H9 (cell line): ENCODE measurements around the gene EPHB6. TPM values are rescaled to one million over a fixed set of nuclear protein-coding genes. Genes with fewer than 3 reads are reported as not detected.

ENCODE experiments used
- DNase-seq: peaks from one replicate; pipeline ENCODE4 v3.0.0-alpha.2; 2017
- H2AFZ ChIP-seq: one replicate; pipeline ENCODE4 v1.6.1; 2013; ENCODE audit warnings: mild to moderate bottlenecking, low read length, control low read depth, moderate library complexity
- H2AK5ac ChIP-seq: 2 replicates; pipeline ENCODE4 v1.6.1; 2013; ENCODE audit warnings: low read length, control low read depth, mixed read lengths; ENCODE audit not compliant: insufficient read length
- H2BK120ac ChIP-seq: one replicate; pipeline ENCODE4 v1.6.1; 2013; ENCODE audit warnings: low read depth, mild to moderate bottlenecking, low read length, control low read depth, inconsistent platforms; ENCODE audit not compliant: poor library complexity, severe bottlenecking
- H2BK12ac ChIP-seq: 2 replicates; pipeline ENCODE4 v1.6.1; 2013; ENCODE audit warnings: low read length, control low read depth, mixed read lengths, low read depth; ENCODE audit not compliant: insufficient read length
- H2BK15ac ChIP-seq: 2 replicates; pipeline ENCODE4 v1.6.1; 2013; ENCODE audit warnings: low read depth, low read length, control low read depth
- H2BK20ac ChIP-seq: one replicate; pipeline ENCODE4 v1.6.1; 2013; ENCODE audit warnings: low read depth, mild to moderate bottlenecking, low read length, control low read depth, inconsistent platforms; ENCODE audit not compliant: poor library complexity, severe bottlenecking
- H2BK5ac ChIP-seq: 2 replicates; pipeline ENCODE4 v1.6.1; 2013; ENCODE audit warnings: low read length, control low read depth, mixed read lengths; ENCODE audit not compliant: insufficient read length
- H3K14ac ChIP-seq: 2 replicates; pipeline ENCODE4 v1.6.1; 2013; ENCODE audit warnings: low read length, control low read depth; ENCODE audit not compliant: insufficient read depth
- H3K18ac ChIP-seq: 2 replicates; pipeline ENCODE4 v1.6.1; 2013; ENCODE audit warnings: low read depth, mild to moderate bottlenecking, mixed read lengths, low read length, control low read depth; ENCODE audit not compliant: insufficient read length
- H3K23ac ChIP-seq: 2 replicates; pipeline ENCODE4 v1.6.1; 2013; ENCODE audit warnings: low read length, control low read depth, mixed read lengths, low read depth; ENCODE audit not compliant: insufficient read length
- H3K23me2 ChIP-seq: 2 replicates; pipeline ENCODE4 v1.6.1; 2013; ENCODE audit warnings: low read depth, mild to moderate bottlenecking, mixed read lengths, low read length, control low read depth; ENCODE audit not compliant: insufficient read length, poor library complexity, severe bottlenecking
- H3K27ac ChIP-seq: 2 replicates; pipeline ENCODE4 v1.5.1; 2013; ENCODE audit warnings: low read length, control low read depth, mixed read lengths, low read depth; ENCODE audit not compliant: insufficient read length
- H3K27me3 ChIP-seq: 2 replicates; pipeline ENCODE4 v1.6.1; 2013; ENCODE audit warnings: low read length, control low read depth, inconsistent platforms; ENCODE audit not compliant: insufficient read depth
- H3K4ac ChIP-seq: 2 replicates; pipeline ENCODE4 v1.6.1; 2013; ENCODE audit warnings: low read depth, mild to moderate bottlenecking, control low read depth, inconsistent platforms, low read length, moderate library complexity
- H3K4me1 ChIP-seq: 2 replicates; pipeline ENCODE4 v1.6.1; 2013; ENCODE audit warnings: low read length, control low read depth, inconsistent platforms; ENCODE audit not compliant: insufficient read depth
- H3K4me2 ChIP-seq: 2 replicates; pipeline ENCODE4 v1.6.1; 2013; ENCODE audit warnings: low read length, control low read depth, mixed read lengths; ENCODE audit not compliant: insufficient read length, insufficient read depth
- H3K56ac ChIP-seq: 2 replicates; pipeline ENCODE4 v1.6.1; 2013; ENCODE audit warnings: low read depth, mild to moderate bottlenecking, mixed read lengths, low read length, control low read depth; ENCODE audit not compliant: insufficient read length
- H3K79me1 ChIP-seq: 2 replicates; pipeline ENCODE4 v1.6.1; 2013; ENCODE audit warnings: low read depth, mild to moderate bottlenecking, moderate library complexity, low read length, control low read depth, inconsistent platforms; ENCODE audit not compliant: insufficient read depth, poor library complexity, severe bottlenecking
- H3K79me2 ChIP-seq: 2 replicates; pipeline ENCODE4 v1.6.1; 2013; ENCODE audit warnings: low read length, control low read depth, inconsistent platforms; ENCODE audit not compliant: insufficient read depth
- H3K9ac ChIP-seq: 2 replicates; pipeline ENCODE4 v1.6.1; 2013; ENCODE audit warnings: low read length, control low read depth, mixed read lengths; ENCODE audit not compliant: insufficient read length; ENCODE audit errors: extremely low read depth
- H3K9me3 ChIP-seq: one replicate; pipeline ENCODE4 v1.6.1; 2013; ENCODE audit warnings: low read depth, low read length, inconsistent platforms; ENCODE audit not compliant: control insufficient read depth
- H3T11ph ChIP-seq: one replicate; pipeline ENCODE4 v1.6.1; 2013; ENCODE audit warnings: mild to moderate bottlenecking, low read length, control low read depth, inconsistent platforms
- H4K20me1 ChIP-seq: one replicate; pipeline ENCODE4 v1.6.1; 2013; ENCODE audit not compliant: control insufficient read depth, insufficient read length, insufficient read depth
- H4K5ac ChIP-seq: 2 replicates; pipeline ENCODE4 v1.6.1; 2013; ENCODE audit warnings: low read depth, mild to moderate bottlenecking, mixed read lengths, low read length, control low read depth; ENCODE audit not compliant: insufficient read length
- H4K8ac ChIP-seq: replicated peaks from 2 replicates; pipeline ENCODE4 v1.6.1; 2013; ENCODE audit warnings: low read length, control low read depth, mixed read lengths, low read depth; ENCODE audit not compliant: insufficient read length
- H4K91ac ChIP-seq: 2 replicates; pipeline ENCODE4 v1.6.1; 2013; ENCODE audit warnings: low read depth, mild to moderate bottlenecking, moderate library complexity, mixed read lengths, low read length, control low read depth; ENCODE audit not compliant: insufficient read length
- H3K27ac Mint-ChIP-seq, 3 experiments: 2 replicates in 2 of 3; 3 replicates in 1 of 3; pipeline ENCODE4 v1.8.0; 2020 to 2021; ENCODE audit warnings: mixed read lengths in 3 of 3, mild to moderate bottlenecking in 1 of 3, moderate library complexity in 1 of 3
- H3K27me3 Mint-ChIP-seq: 2 replicates; pipeline ENCODE4 v1.8.0; 2021; ENCODE audit warnings: low read depth, mild to moderate bottlenecking, moderate library complexity, mixed read lengths
- H3K36me3 Mint-ChIP-seq, 3 experiments: 2 replicates in 2 of 3; 3 replicates in 1 of 3; pipeline ENCODE4 v1.8.0; 2020 to 2021; ENCODE audit warnings: low read depth in 3 of 3, mixed read lengths in 3 of 3; ENCODE audit not compliant: insufficient read depth in 1 of 3
- H3K4me1 Mint-ChIP-seq, 2 experiments: 2 replicates each; pipeline ENCODE4 v1.8.0; 2020; ENCODE audit warnings: mixed read lengths in 2 of 2
- H3K4me3 Mint-ChIP-seq, 2 experiments: 2 replicates in 1 of 2; 3 replicates in 1 of 2; pipeline ENCODE4 v1.8.0; 2020 to 2021; ENCODE audit warnings: mild to moderate bottlenecking in 2 of 2, mixed read lengths in 2 of 2, moderate library complexity in 1 of 2
- H3K9me3 Mint-ChIP-seq, 2 experiments: 2 replicates in 1 of 2; 3 replicates in 1 of 2; pipeline ENCODE4 v1.8.0; 2020; ENCODE audit warnings: mild to moderate bottlenecking in 2 of 2, mixed read lengths in 2 of 2, moderate library complexity in 1 of 2
- WGBS: extraction: QIAGEN DNeasy Blood & Tissue Kit; methylation state at CpG from one replicate; pipeline ENCODE4 v1.1.7; 2013; ENCODE audit warnings: missing lambda C conversion rate, low lambda C conversion rate, mixed read lengths; ENCODE audit not compliant: insufficient read length; ENCODE audit errors: extremely low coverage; 5-methylcytosine and 5-hydroxymethylcytosine counted together
- total RNA-seq: library from RNA; stranded (reverse); gene quantifications from 2 replicates; pipeline ENCODE4 v1.2.1, GENCODE V29; 2021
- TF ChIP-seq, protein P1 (sequence below): fragments of 200-600 bp; sonication (generic); conservative IDR thresholded peaks from 3 replicates; pipeline ENCODE4 v1.8.0; 2021; ENCODE audit warnings: antibody characterized with exemption, mild to moderate bottlenecking

EPHB6 gene
- total RNA-seq, 1 experiment from 2014 or later: 9.7 TPM

- Histone ChIP-seq H2BK5ac (no peak overlapping the region), H3K14ac (no peak overlapping the region), H3K9ac (no peak overlapping the region), H3K79me2 (no peaks in the 10 kb centered on the region), H3K9me3 (no peaks in the 10 kb centered on the region), H3K27me3 (no peaks in the 10 kb centered on the region), H4K8ac (no peak overlapping the region), H3K23ac (no peak overlapping the region), H3K56ac (no peak overlapping the region), H3K27ac (no peak overlapping the region), H3K79me1 (no peaks in the 10 kb centered on the region), H3K18ac (no peak overlapping the region), H3K4ac (no peak overlapping the region), H4K91ac (no peak overlapping the region), H2BK12ac (no peak overlapping the region), H3K4me2 (no peak overlapping the region), H3T11ph (no peak overlapping the region), H2BK120ac (no peak overlapping the region), H3K4me1 (no peaks in the 10 kb centered on the region), H3K23me2 (no peaks in the 10 kb centered on the region), H2BK15ac (no peak overlapping the region), H2AK5ac (no peak overlapping the region), H2BK20ac (no peak overlapping the region), H2AFZ (no peak overlapping the region), H4K5ac (no peak overlapping the region), H4K20me1 (no peaks in the 10 kb centered on the region)
- no peaks in the 10 kb centered on the region for H3K9me3 Mint-ChIP-seq
- H3K27me3 Mint-ChIP-seq: peaks cover 66% of the 10 kb centered on the region
- H3K4me3 Mint-ChIP-seq: no peak overlapping the region
- peaks cover 7 to 10% (median 8%) of the 10 kb centered on the region in 3 experiments for H3K36me3 Mint-ChIP-seq
- no peak overlapping the region for H3K27ac Mint-ChIP-seq
- TF ChIP-seq, protein P1, sequence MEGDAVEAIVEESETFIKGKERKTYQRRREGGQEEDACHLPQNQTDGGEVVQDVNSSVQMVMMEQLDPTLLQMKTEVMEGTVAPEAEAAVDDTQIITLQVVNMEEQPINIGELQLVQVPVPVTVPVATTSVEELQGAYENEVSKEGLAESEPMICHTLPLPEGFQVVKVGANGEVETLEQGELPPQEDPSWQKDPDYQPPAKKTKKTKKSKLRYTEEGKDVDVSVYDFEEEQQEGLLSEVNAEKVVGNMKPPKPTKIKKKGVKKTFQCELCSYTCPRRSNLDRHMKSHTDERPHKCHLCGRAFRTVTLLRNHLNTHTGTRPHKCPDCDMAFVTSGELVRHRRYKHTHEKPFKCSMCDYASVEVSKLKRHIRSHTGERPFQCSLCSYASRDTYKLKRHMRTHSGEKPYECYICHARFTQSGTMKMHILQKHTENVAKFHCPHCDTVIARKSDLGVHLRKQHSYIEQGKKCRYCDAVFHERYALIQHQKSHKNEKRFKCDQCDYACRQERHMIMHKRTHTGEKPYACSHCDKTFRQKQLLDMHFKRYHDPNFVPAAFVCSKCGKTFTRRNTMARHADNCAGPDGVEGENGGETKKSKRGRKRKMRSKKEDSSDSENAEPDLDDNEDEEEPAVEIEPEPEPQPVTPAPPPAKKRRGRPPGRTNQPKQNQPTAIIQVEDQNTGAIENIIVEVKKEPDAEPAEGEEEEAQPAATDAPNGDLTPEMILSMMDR: no peak
- peaks cover 2 to 17% of the 10 kb centered on the region in 2 experiments; a peak in 3 of 4 replicates for H3K4me1 Mint-ChIP-seq
- DNase-seq: no peak
- WGBS: no CpG with 5 or more reads among the region's 2 CpGs
These were observed 48.9 kb upstream of the EPHB6 start for GRCh38 chr7:142806022-142806356.
